K562 treated with DMSO at 1 percent for 24 hours (cell line): ENCODE measurements around the gene LLGL1. TPM values are rescaled to one million over a fixed set of nuclear protein-coding genes. Genes with fewer than 3 reads are reported as not detected.

Experiments
- total RNA-seq: library from RNA; unstranded; fragments of 300-600 nt; gene quantifications from 2 replicates; pipeline ENCODE4 v1.2.3, GENCODE V29; 2022; ENCODE audit warnings: low read depth; ENCODE audit not compliant: insufficient read depth

Gene LLGL1
- total RNA-seq: 23.9 and 28.7 TPM in 2 replicates

DNA sequence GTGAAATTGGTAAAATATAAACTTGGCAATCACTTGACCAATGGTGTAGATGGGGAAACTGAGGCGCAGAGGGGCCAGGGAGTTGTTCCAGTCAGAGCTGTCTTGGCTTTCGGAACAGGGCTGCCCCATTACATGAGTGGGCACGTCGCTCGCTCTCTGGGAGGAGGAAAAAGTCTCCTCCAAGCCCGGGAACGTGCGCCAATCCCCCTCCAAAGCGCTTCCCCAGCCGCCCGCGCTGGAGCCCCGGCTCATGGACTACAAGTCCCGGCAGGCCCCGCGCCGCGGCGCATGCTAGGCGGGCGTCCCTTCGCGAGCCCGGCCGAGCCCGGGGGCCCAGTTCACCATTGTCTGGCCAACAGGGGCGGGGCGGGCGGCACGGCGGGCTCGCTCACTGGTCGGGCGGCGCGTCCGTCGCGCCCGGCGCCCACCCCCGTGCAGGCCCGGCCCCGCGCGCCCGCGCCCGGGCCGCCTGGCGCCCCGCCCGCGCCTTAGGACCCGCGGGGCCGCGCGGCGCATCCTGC lies at the start of gene LLGL1:
LLGL1 (plus strand) TSS at position 515 of the 521 bp plus-strand sequence. CDS start 48 bp downstream, outside the sequence.

GRCh38 chr17:18183334-18184142 lies 41.9 kb upstream of the LLGL1 start, which contains the start of gene ALKBH5:
Gene ALKBH5, plus strand, starts transcription at chr17:18183828. Its CDS starts 416 bp downstream, at chr17:18184244.

DNA sequence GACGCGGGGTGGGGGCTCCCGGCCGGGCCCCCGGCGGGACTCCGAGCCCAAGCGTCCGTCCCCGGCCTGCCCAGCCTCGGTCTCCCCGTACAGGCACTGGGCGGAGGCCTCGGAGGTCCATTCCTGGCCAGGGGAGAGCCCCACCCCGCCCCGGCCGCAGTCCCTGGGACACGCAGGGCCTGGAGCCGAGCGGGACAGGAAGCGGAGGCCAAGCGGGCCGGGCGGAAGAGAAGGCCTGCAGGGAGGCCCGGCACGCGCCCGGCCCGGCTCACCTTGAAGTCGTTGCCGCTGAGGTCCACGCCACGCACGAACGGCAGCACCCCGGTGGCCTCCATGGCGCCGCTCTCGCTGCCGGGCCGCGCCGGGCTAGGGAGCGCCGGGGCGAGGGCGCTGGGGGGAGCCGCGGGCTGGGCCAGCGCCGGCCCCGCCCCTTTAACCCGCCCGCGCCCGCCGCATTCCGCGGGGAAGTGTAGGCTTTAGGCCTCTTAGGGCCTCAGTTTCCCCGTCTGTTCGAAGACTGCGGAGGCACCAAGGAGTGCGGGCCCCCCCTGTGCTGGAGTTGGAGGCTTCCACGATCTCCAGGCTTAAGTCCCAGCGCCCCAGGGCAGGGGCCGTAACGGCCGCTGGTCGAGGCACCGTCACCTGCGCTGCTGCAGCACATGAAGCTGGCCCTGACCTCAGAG lies 33.1 kb downstream of the LLGL1 start, which contains the start of gene FLII:
FLII (minus strand) TSS at position 383 of the 683 bp plus-strand sequence; CDS start at position 335, 48 bp downstream.

DNA sequence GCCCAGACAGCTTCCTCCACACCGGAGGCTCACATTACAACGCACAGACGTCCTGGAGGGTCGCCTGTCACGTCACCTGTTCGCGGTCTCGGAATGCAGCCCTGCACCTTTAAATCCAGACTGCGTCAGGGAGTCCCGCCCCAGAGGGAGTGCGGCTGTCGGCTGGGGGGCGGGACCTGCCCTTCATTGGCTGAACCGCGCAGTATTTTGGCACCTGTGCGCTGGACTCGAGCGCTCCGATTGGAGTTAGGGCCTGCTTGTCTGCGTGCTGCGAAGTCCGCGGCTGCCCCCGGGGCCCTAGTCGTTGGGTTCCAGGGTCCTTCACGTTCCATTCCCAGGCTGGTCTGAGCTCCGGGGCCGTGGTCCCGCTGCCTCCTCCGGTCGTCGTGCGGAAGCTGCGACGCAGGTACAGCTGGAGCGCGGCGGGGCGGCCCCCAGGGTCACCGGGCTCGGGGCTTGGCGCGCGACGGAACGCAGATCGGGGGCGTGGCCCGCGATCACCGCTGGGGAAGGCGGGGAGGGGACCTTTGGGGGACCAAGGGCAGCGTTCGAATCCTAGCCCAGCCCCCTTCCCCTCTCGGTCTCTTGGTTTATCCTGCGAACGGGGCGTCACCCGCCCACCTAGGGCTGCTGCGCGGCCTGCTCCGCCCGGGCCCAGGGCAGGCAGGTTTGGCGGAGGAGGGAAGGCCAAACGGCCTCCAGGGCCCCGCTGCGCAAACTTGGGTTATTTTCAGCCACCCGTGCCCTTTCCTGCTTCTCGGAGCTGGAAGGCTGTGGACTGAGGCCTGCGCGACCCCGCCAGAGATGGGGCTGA lies 35.1 kb downstream of the LLGL1 start, which contains the start of gene MIEF2:
MIEF2 (plus strand) TSS at position 331 of the 814 bp plus-strand sequence. CDS start 2,059 bp downstream, outside the sequence.

Other genes starting within 250 kb of the LLGL1 start
- 31.3 and 31.6 TPM in 2 replicates for gene ATPAF2, start 186.5 kb upstream of the LLGL1 start, total RNA-seq
- 4.6 and 5.4 TPM in 2 replicates for gene GID4, start 186.2 kb upstream of the LLGL1 start, total RNA-seq
- 29.4 and 34.0 TPM in 2 replicates for gene DRG2, start 137.7 kb upstream of the LLGL1 start, total RNA-seq
- 0.29 TPM in 1 of 2 replicates, not detected in the other for gene MYO15A, start 116.9 kb upstream of the LLGL1 start, total RNA-seq
- 57.3 and 63.2 TPM in 2 replicates for gene ALKBH5, start 41.8 kb upstream of the LLGL1 start, total RNA-seq
- gene FLII, start 33.1 kb downstream of the LLGL1 start, total RNA-seq: 147 and 152 TPM in 2 replicates
- gene MIEF2, start 35.0 kb downstream of the LLGL1 start, total RNA-seq: 10.7 and 12.1 TPM in 2 replicates
- gene TOP3A, start 89.4 kb downstream of the LLGL1 start, total RNA-seq: 21.5 and 21.6 TPM in 2 replicates
- gene SMCR8, start 89.7 kb downstream of the LLGL1 start, total RNA-seq: 9.4 and 10.8 TPM in 2 replicates
- gene SHMT1, start 137.9 kb downstream of the LLGL1 start, total RNA-seq: 37.8 and 39.8 TPM in 2 replicates
- gene EVPLL, start 152.1 kb downstream of the LLGL1 start, total RNA-seq: not detected in 2 replicates